Hematopoietic multipotent progenitor cell treated with erythropoietin and hydrocortisone succinate and interleukin-3 and kit ligand, for 15 days (in vitro differentiated cells): Measurements from ENCODE around the gene DUSP28.
"Not testable (repeated sequence)": the region's sequence is repeated elsewhere in the genome, so short reads cannot be mapped to it uniquely, and the experiment has no call there.

Experiments
- DNase-seq: peaks from one replicate; pipeline ENCODE4 v3.0.0-alpha.2; 2015; ENCODE audit warnings: low spot score

Gene DUSP28

GRCh38 chr2:240527153-240527750 lies 32.9 kb upstream of the DUSP28 start:
- no peak for DNase-seq

GRCh38 chr2:240528406-240529040 lies 31.6 kb upstream of the DUSP28 start:
- no peak for DNase-seq

GRCh38 chr2:240529344-240529999 lies 30.7 kb upstream of the DUSP28 start:
- no peak for DNase-seq

- DNase-seq: no peak
Measured at GRCh38 chr2:240530181-240530580, 30.0 kb upstream of the DUSP28 start.

GRCh38 chr2:240531038-240531437 lies 29.1 kb upstream of the DUSP28 start:
- no peak for DNase-seq

- no peak for DNase-seq
Measured at GRCh38 chr2:240532031-240532775, 28.0 kb upstream of the DUSP28 start.

- no peak for DNase-seq
Measured at GRCh38 chr2:240538031-240538780, 22.0 kb upstream of the DUSP28 start.

- not testable (repeated sequence) for DNase-seq
Measured at GRCh38 chr2:240539101-240539500, 21.1 kb upstream of the DUSP28 start.

GRCh38 chr2:240539906-240540305 lies 20.3 kb upstream of the DUSP28 start:
- DNase-seq: no peak

- DNase-seq: no peak
Measured at GRCh38 chr2:240551288-240551687, 8.9 kb upstream of the DUSP28 start.

GRCh38 chr2:240551811-240552210 lies 8.3 kb upstream of the DUSP28 start:
- DNase-seq: no peak

- no peak for DNase-seq
Measured at GRCh38 chr2:240553956-240554480, 6.1 kb upstream of the DUSP28 start.

GRCh38 chr2:240554767-240555493 lies 5.2 kb upstream of the DUSP28 start:
- DNase-seq: no peak

- no peak for DNase-seq
Measured at GRCh38 chr2:240555541-240556250, 4.5 kb upstream of the DUSP28 start.

GRCh38 chr2:240556553-240557100 lies 3.5 kb upstream of the DUSP28 start:
- DNase-seq: peak; percentile 78

GRCh38 chr2:240557101-240557751 lies 2.9 kb upstream of the DUSP28 start:
- DNase-seq: no peak

GRCh38 chr2:240557808-240558207 lies 2.3 kb upstream of the DUSP28 start, which contains the start of gene ANKMY1:
Gene ANKMY1, minus strand, starts transcription at chr2:240557988. Its CDS starts 653 bp downstream, at chr2:240557335.
- peak; percentile 85 for DNase-seq

- DNase-seq: no peak
Measured at GRCh38 chr2:240558236-240558761, 1.9 kb upstream of the DUSP28 start.

- DNase-seq: peak; percentile 8
Measured at GRCh38 chr2:240559286-240559685, 871 bp upstream of the DUSP28 start.
